ENCODE results near the gene AKT3.
"Not testable (repeated sequence)": the region's sequence is repeated elsewhere in the genome, so short reads cannot be mapped to it uniquely, and the experiment has no call there.

AKT3 gene

GRCh38 chr1:243850202-243850451 lies at the start of gene AKT3:
AKT3 (minus strand) TSS chr1:243850243; CDS start chr1:243843170, 7,073 bp downstream.
- DNase-seq, result no peak

GRCh38 chr1:243898278-243898677 lies 48.2 kb upstream of the AKT3 start:
- no peak for DNase-seq

- DNase-seq, result no peak
Observed at GRCh38 chr1:243896313-243896712, 46.3 kb upstream of the AKT3 start.

DNA sequence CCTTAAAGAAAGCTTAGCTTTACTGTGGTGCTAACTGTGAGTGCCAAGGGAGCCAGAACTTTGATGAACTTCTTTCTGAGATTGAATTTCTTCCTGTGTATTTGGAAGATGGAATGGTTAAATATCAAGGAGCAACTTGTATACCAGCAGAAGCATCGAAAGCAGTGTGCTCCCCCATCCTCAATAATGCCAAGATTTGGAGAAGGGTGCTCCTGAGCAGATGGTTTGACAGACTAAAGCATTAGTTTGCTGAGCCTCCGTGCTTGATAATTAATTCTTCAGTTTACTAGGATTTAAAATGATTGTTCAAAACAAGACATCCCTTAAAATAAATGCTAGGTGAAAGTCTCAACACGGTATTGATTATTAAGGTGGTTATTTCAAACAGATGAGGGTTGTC lies 42.4 kb upstream of the AKT3 start:
- DNase-seq, result no peak

GRCh38 chr1:243890576-243890975 lies 40.5 kb upstream of the AKT3 start:
- no peak for DNase-seq

DNA sequence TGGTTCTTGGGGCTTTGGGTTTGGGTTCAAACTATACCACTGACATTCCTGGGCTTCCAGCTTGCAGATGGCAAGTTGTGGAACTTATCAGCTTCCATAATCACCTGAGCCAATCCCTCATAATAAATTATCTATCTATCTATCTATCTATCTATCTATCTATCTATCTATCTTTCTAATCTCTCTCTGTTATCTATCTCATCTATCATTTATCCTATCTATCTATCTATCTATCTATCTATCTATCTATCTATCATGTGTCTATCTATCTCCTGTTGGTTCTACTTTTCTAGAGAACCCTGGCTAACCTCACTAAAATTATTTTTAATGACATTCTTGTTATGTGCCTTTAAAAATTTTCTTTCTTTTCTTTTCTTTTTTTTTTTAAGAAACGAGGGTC lies 35.8 kb upstream of the AKT3 start:
- no peak for DNase-seq

GRCh38 chr1:243884603-243885002 lies 34.6 kb upstream of the AKT3 start:
- DNase-seq, result no peak

DNA sequence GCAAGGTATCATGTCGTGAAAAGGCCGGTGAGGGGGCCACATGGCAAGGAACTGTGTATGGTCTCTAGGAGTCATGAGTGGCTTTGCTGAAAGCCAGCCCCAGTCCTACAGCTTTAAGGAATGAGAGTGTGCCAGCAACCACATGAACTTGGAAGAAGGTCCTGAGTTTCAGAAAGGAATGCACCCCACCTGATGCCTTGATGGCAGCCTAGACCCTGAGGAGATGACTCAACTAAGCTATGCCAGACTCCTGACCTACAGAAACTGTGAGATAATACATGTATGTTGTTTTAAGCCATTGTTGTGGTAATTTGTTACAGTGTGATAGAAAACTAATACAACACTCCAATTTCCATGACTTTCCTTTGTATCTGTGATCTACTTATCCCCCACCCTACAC lies 33.5 kb upstream of the AKT3 start:
- DNase-seq, result no peak

DNA sequence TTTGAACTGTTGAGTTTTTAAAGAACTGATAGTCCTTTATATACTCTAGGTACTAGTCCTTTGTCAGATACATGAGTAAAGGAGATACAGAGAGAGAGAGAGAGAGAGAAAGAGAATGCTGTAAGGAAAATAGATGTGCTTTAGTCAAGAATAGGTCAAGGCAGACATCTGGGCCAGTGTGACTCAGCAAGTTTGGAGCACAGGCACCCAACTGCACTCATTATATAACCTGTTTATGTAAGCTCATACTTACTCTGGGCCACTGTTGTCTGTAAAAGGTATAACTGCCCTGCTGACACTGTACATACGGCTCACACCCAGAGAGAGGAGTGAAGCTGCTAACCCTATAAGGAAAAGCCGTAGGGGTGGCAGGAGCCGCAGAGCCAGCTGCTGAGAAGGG lies 32.2 kb upstream of the AKT3 start:
- DNase-seq, result no peak

DNA sequence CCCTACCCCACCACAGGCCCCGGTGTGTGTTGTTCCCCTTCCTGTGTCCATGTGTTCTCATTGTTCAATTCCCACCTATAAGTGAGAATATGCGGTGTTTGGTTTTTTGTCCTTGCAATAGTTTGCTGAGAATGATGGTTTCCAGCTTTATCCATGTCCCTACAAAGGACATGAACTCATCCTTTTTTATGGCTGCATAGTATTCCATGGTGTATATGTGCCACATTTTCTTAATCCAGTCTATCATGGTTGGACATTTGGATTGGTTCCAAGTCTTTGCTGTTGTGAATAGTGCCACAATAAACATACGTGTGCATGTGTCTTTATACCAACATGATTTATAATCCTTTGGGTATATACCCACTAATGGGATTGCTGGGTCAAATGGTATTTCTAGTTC lies 27.0 kb upstream of the AKT3 start:
- DNase-seq, result not testable (repeated sequence)

DNA sequence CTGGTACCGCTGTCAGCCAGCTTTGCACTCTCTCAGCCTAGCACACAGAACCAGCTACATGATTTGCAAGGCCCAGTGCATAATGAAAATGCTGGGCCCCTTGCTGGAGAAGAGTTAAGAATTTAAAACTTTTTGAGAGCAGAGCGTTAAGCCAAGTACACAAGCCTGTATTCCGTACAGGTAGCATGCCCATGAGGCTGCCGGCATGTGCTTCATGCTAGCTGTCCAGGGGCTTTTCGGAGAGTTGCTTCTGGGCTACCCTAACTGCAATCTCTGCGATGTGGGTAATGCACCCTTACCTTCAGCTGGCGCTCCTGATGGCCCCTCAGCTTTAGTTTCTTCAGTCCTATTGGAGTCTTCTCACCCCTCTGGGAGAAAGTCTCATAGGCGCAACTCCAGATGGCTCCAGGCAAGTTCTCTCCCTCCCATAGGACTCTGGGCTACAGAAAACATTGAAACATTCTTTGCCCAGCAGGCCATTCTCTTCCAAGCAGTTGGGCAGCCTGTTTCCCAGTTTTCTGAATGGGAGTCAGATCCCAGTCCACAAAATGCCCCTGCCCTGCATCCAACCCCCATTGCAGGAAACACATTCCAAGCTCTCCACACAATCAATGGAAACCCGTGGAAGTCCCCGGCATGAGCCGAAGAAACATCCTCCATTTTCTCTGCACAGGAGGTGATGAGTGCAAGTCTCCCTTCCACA lies 5.7 kb upstream of the AKT3 start:
- no peak for DNase-seq

- DNase-seq, result no peak
Observed at GRCh38 chr1:243851765-243852164, 1.7 kb upstream of the AKT3 start.

- no peak for DNase-seq
Observed at GRCh38 chr1:243851257-243851756, 1.3 kb upstream of the AKT3 start.

DNA sequence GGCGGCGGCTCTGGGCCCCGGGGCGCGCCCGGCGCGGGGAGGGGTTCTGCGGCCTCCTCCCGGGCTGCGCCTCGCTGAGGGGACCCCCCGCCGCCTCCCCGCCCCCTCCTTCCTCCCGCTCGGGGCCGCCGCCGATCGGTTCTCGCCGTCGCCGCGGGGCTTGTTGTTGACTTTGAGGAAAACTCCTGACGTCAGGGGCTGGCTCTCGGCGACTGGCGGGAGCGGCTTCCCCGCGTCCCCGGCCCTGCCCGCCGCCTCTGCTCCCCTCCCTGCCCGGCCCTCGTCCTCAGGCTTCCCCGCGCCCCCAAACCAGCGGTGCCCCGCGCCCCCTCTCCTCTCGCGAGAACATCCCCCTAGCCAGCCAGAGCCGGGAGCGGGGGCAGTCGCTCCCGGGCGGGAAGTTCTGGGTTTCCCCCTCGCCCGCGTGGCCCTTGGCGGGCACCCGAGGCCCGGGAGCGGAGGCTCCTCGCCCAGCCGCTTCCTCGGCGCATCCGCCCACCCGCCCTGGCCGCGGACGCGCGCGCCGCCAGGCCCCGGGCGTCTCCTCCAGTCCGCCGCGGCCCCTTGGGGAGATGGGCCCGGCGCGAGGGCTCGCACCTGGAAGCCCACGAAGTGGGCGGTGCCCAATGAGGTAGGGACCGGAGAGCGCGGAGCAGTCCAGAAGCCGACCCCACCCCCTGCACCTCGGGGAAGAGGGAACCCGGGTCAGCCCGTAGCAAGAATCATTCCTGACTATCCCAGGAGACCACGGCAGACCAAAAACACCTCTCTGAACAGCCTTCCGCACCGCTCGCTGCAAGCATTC lies 611 bp upstream of the AKT3 start:
- peak; percentile 81 for DNase-seq

- DNase-seq, result peak; percentile 83
Observed at GRCh38 chr1:243849421-243850201, 432 bp downstream of the AKT3 start.

DNA sequence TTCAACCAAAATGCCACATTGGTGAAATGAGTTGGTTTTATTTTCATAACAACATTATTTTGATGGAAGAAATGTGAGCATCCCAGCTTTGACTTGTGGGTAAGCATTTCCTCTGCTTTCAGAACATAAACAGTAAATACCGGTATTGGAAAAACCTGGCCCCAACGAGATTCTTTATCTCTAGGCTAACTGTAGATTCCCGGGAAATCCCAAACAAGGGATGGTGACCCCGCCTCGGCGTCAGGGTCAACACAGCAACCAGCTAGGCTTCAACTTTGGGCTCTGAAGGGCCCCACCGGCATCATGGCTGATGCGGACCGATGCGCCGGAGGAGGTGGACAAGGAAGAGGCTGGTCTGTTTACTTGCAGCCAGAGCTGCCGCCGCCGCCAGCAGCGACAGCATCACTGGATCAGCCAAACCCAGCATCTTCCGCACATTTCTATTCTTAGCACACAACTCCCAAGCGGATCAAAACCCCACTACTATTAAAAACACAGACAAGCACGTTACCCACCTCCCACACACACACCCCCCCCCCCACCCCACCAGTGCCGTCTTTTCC lies 1.1 kb downstream of the AKT3 start:
- DNase-seq, result peak; percentile 82

GRCh38 chr1:243848165-243848857 lies 1.7 kb downstream of the AKT3 start:
- DNase-seq, result no peak

GRCh38 chr1:243846761-243847160 lies 3.3 kb downstream of the AKT3 start:
- DNase-seq, result no peak

GRCh38 chr1:243845888-243846287 lies 4.2 kb downstream of the AKT3 start:
- no peak for DNase-seq

DNA sequence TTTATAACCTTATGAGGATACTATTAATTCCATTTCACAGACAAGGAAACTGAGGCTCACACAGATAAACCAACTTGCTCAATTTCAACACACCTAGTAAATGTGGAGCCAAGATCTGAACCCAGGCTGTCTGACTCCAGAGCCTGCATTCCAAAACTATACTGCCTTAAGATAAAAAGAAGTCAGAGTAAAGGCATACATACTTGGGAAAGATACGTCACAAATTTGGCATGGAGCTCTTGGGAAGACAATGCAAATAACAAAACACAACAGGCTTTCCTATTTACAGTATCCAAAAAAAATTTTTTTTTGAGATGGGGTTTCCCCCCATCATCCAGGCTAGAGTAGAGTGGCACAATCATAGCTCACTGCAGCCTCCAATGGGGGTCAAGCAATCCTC lies 5.9 kb downstream of the AKT3 start:
- DNase-seq, result no peak

DNA sequence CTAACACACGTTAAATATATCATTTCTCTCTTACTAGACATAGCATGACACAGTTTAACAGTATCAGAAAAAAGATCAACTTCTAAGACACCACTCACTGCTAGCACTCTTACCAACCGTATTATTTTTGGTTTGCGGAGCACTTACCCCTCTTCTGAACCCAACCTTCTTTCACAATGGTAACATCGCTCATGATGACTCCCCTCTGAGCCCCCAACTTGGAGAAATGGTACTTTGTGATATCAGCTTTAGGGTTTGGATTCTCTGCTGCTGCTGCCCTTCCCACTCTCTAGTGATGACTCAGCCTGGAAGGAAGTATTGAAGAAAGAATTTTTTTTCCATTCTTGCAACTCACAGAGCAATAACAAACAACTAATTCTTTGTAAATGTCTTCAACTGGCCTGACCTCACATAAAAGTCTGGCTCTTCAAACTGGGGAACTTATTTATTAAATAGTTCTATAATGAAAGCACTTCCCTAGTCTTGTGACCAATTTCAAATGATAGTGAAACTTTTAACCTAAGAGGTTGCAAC lies 7.0 kb downstream of the AKT3 start:
- no peak for DNase-seq

DNA sequence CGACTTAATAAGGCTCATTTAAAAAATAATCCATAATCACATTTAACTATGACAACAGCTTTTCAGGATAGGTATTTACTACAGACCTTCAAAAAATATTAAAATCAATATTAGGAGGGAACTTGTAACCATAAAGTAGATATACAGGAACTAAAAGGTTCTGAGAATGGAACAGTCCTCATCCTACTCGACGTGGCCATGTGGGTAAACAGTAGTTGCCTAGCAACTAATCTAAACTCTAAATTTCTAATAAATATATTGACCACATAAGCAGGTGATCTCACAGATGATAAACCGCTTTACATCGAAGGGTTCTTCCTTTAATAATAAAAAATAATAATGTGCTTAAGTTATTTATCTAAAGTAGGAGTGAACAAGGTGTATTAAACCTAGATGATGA lies 7.9 kb downstream of the AKT3 start:
- no peak for DNase-seq

GRCh38 chr1:243841507-243841906 lies 8.5 kb downstream of the AKT3 start:
- DNase-seq, result no peak
